DMS114 treated with DMSO at 0.1 percent for 48 hours (cell line): ENCODE results near the gene CNTNAP5.

ENCODE experiments used
- DNase-seq: peaks from one replicate; lab custom pipeline; 2025; ENCODE audit not compliant: unreplicated experiment; lab: John Stamatoyannopoulos, UW

The CNTNAP5 gene

GRCh38 chr2:124258140-124258880 is 233.2 kb downstream of the CNTNAP5 start:
- DNase-seq, result no peak

DNA sequence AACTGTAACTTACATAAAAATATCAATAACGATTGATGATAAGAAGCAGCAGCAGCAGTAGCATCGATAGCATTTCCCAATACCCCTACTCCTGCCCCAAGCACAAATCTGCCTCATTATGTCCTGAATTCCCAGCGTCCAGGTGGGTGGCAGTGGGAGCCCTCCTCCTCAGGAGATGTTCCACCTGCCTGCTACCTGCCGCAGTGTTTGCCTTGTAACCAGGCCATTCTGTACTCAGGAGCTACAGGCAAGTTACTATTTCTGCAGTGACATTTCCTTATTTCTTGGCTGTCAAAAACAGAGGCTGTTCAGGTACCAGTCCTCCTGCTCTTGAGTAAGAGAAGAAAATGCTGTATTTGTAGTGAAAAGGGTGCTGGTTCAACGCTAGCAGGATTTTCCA is 236.4 kb downstream of the CNTNAP5 start:
- no peak for DNase-seq

GRCh38 chr2:124264551-124265091 is 239.5 kb downstream of the CNTNAP5 start:
- DNase-seq, result no peak

- DNase-seq, result no peak
These were observed 242.7 kb downstream of the CNTNAP5 start for GRCh38 chr2:124267794-124268193.

GRCh38 chr2:124269348-124269747 is 244.3 kb downstream of the CNTNAP5 start:
- no peak for DNase-seq

DNA sequence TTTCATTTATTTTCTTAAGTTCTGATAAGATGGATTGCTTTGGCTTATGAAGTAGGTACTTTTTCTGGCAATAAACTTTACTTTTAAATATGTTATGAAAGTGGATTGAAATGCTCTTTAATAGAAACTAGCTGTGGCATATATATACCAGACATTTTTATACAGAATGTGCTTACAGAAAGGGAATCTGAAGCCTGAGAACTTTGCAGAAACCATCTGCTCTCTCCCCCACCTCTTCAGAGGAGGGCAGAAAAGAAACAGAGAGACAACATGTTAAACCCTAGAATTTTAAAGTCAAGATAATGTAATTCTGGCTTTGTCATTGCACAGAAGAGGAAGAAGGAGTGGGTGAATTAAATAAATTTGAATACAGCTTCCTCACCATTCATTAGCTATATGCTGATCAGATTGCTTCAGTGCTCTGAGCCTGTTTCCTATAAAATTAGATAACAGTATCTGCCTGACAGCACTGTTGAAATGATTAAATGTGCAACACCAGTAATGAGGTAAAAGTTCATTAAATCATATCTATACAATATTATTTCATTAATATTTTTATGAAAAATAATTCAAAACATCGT is 247.3 kb downstream of the CNTNAP5 start:
- no peak for DNase-seq

DNA sequence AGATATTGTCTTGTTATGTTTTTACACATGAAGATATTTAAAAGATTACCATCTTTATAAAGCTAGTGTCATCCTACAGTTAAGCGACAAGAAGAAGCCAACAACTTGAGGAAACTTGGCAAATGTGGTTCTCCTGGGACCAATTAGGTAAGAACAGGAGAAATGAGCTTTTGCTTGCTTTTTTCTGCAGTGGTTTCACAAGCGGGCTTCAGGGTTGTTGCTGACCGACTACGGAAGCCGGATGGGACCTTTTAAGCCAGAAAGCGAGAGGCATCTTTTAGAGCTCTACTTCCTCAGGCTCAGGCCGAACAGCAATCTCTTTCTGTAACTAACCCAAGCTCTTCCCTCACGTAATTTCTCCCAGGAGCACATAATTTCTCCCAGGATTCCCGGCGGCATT is 256.5 kb downstream of the CNTNAP5 start:
- no peak for DNase-seq

DNA sequence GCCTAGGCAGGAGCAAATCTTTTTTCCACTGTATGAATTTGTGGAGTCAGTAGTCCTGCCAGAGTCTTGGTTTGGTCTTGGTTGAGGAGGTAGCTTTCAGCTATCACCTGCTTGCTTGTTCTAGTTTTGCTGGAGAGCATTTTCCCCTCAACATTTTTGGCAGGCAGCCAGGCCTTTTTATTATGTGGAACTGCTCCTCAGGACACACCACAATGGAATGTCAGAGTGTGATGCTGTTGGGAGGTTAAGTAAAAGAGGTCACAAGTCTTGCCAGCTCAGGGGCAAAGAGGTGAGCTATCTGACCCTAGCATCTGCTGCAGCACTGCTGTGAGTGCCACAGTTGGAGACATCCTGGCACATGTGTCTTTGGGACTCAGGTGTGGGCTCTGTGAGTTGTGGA is 258.0 kb downstream of the CNTNAP5 start:
- DNase-seq, result no peak

DNA sequence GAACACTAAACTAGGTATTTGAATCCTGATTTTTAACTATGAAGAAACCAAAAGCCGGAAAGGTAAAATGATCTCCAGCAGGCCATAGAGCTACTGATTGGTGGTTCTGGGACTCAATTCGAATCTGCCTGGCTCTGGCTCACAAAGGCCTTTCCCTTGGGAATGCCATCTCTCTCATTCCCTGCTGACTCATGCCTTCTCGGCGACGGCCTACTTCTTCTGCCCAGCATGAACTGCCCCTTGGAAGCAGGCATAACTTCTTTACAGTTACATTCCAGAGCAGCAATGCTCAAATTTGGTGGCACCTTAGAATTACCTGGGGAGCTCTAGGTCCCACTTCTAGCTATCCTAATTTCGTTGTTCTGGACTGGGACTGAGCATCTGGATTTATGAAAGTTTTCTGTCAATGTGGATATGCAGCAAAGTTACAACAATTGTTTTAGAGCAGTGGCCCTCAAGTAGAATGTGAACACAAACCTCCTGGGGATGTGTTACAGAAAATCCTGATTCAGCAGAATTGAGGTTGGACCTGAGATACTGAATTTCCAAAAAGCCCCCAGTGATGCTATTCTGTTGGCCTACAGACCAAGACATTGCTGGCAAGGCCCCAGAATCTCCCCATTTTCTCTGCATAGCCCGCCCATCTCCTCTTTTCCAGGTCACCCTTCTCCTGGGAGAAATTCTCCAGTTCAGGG is 261.1 kb downstream of the CNTNAP5 start:
- no peak for DNase-seq

DNA sequence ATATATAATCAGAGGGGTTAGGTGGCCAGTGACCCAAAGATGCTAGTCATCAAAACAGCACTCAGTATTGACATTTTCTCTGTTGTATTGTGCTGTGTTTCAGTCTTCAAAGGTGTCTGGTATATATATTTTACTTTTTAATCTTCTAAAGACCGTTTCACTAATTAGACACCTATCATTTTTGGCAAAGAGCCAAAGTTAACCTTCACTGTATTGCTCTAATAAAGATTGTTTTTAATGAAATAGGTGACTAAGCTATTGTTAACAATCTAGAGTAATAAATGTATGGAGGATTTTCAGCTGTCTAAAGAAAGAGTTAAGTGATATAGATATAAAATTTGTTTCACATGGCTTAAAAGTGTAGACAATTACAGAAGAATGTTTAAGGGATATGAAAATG is 264.0 kb downstream of the CNTNAP5 start:
- DNase-seq, result no peak

GRCh38 chr2:124289615-124290014 is 264.5 kb downstream of the CNTNAP5 start:
- no peak for DNase-seq

DNA sequence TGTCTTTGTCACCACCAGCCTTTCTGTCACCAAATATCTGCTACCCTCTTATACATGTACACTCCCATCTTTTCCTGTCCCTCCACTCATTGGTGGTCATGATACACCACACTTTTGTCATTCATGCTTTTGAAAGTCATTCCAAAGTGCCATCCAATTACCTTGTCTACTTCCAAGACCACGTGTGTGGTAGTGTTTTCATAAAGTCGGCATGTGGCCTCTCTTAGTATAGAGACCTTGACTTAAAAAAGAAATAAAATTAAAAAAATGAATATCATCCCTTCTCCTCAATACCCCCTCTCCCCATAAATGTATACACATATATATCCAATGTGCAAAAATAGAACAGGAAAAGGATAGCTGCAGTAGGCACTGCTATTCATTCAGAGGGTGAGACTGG is 271.4 kb downstream of the CNTNAP5 start:
- DNase-seq, result no peak

GRCh38 chr2:124301915-124302314 is 276.8 kb downstream of the CNTNAP5 start:
- no peak for DNase-seq

DNA sequence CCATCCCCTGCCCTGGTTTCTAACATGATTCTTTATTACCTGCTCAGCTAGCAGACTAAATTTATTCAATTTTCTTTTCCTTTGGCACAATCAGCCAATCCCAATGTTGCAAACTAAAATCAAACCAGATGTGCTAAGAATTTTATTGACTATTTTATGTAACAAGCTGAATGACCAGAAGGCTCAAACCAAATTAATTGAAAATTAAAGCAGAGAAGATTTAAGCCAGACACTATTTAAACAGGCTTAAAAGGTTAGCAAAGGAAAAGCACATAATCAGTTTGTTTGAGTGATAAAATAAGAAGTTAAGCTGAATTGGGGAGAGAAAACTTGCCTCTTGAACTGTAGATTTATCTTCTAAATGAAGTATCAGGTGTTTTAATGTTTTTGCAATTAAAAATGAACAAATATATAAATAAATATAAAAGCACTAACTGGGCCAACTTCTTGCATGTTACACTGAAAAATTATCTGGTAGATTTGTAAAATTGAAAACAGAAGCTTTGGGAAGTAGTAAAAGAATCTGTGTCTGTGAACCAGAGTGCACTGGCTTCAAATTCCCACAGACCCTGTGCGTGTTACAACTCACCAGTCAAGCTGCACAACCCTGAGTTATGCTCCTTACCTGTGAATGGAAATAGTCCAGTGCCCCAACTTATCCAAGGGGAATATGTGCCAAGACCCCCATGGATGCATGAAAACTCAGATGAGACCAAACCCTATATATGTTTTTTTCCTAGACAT is 283.4 kb downstream of the CNTNAP5 start:
- DNase-seq, result no peak

DNA sequence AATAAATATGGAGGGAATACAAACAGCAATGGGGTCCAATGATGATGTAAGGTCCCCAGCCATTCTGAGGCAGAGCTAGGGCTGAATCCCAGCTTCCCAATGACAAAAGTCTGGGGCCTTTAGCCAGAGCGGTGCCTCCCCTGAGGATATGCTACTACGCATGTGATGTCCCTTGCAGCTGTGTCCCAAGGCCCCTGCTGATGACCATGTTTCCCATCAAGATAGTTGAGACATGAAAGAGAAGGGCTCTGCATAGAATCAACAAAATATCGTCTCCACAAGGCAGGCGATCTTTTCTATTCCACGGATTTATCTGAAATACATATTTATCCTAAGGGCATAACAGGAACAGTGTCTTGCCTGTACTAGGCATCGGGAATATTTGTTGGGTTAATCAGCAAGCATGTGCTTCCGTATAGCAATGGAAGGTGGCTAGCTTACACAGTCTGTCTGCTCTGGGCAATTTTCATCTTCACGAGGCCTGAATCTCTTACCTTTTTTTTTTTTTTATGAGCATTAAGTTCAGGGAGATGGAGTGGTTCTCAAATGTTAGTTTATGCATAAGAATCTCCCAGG is 284.6 kb downstream of the CNTNAP5 start:
- no peak for DNase-seq

GRCh38 chr2:124310671-124311070 is 285.6 kb downstream of the CNTNAP5 start:
- no peak for DNase-seq

DNA sequence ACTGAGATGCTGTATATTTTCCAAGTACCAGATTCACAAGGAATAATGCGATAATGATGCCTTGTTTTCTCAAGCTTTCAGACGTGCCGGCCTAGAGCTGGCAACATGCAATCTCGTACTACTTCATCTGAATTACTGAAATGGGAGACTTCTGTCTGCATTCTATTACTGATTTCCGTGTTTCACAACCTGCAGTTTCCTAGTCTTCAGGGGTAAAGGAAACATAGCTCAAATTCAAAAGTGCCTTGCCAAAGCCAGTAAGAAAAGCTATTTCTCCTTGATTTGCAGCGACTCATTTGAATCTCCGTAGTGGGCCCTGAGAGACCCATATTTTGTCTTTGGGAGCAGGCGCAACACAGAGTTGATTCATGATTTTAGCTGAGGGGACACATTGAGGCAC is 289.0 kb downstream of the CNTNAP5 start:
- DNase-seq, result no peak

DNA sequence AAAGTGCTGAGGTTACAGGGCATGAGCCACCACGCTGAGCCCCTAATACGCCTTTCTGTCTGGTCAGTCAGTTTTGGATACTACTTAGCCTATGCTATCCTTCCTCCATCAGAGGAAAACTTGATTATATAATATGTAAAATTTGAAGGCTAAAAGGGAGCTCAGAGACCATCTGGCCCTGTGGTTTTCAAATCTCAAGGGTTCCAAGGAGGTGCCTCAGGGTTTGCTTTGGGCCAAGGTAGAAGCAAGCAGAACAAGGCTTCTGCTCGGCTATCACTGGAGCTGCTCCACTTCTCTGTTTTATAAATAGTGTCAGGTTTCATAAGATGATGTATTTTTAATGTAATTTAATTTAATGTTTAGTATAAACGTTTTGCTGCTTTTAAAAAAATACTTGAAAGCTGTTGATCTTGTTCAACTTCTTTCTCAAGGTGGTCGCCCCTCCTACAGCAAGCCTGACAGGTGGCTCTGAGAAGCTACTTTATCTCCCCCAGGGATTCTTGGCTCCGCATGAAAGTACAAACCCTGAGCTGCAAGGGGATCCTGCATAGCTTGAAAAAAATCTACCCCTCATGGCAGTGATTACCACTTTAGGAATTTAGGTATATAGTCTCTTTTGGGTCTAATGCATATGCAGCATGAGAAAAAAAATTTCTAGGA is 290.3 kb downstream of the CNTNAP5 start:
- no peak for DNase-seq

GRCh38 chr2:124316133-124316532 is 291.0 kb downstream of the CNTNAP5 start:
- no peak for DNase-seq

DNA sequence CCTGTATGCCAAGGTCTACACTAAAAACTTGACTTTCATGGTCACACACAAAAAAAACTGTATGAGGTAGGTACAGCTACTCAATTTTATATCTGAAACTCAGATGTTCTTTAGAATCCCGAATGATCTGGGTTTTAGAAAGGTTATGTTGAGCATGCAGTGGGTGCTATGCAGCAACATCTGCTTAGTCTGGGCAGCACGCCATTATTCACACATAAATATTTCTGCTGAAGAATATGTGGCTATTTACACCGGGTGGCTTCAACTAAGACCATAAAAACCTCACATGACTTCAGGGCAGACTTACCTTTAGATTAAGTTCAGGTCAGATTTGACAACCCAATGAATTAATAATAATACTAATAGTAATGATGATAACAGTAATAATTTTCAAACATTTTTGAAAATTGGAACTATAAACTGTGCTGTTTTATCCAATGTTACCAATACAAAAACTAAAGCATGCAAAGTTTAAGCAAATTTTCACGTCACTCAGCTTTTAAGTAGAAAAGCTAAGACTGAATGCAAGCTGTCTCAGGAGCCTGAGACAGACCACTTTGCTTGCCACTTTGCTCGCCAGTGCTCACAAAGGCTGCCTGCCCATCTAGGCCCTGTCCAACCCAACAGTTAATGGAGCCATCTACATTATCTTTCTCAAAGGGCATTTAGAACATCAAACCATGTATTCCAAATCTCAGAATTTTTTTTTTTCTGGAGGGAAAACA is 292.0 kb downstream of the CNTNAP5 start:
- no peak for DNase-seq
